ENCODE results near the gene SDK2.

The SDK2 gene

DNA sequence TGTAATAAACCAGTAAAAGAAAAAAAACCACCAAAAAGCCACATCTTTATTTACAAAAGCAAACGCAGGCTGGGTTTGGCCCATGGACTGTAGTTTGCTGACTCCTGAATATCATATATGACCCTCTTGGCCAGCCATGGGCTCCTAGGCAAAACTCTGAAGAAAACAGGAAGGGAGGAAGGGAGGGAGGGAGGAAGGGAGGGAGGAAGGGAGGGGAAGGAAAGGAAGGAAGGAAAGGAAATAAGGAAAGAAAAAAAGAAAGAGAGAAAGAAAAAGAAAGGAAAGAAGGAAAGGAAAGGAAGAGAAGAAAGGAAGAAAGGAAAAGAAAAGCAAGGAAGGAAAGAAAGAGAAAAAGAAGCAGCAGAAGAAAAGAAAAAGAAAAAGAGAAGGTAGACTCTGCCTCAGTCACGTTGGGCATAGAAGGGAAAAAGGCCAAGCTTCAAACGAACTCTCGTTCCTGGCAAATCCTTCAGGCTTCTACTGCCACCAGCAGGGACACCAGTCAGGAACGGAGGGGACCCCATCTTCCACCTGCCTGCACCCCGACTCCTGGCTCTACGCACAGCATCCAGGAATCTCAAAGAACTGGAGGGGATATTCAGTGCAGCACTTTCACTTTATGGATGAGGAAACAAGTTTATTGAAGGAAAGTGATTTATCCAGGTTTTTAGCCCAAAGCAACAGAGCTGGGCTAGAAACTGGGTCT is 354.5 kb downstream of the SDK2 start:
- no peak for DNase-seq

DNA sequence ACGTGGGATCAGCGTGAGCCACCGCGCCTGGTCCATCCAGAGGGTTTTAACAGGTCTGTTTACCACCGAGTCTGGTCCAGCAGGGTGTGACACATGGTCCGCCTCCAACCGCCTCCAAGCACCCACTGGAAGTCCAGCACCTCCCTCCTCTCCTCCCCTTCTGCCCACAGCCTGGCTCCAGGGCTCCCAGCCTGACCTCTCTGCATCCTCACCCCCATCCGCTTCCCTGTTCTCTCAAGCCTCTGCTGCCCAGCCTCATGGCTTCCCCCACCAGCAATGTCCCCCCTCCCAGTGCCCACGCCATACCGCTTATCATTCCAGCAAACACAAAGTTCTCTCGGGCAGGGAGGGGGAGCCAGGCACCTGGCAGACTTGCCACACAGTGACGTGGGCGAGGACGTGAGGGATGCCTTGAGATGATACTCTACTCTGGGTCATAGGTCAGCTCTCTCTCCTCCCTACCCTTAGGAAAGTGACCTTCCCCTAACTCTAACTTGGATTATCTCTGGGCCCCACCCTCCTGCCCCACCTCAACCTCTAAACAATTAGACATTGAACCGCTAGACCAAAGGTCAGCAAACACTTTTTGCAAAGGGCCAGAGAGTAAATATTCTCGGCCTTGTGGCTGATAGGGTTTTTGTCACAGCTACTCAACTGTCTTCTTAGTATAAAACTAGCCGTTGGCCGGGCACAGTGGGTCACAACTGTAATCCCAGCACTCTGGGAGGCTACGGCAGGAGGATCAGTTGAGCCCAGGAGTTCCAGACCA is 355.5 kb downstream of the SDK2 start:
- no peak for DNase-seq

GRCh38 chr17:73286863-73287296 is 357.4 kb downstream of the SDK2 start:
- DNase-seq: no peak

DNA sequence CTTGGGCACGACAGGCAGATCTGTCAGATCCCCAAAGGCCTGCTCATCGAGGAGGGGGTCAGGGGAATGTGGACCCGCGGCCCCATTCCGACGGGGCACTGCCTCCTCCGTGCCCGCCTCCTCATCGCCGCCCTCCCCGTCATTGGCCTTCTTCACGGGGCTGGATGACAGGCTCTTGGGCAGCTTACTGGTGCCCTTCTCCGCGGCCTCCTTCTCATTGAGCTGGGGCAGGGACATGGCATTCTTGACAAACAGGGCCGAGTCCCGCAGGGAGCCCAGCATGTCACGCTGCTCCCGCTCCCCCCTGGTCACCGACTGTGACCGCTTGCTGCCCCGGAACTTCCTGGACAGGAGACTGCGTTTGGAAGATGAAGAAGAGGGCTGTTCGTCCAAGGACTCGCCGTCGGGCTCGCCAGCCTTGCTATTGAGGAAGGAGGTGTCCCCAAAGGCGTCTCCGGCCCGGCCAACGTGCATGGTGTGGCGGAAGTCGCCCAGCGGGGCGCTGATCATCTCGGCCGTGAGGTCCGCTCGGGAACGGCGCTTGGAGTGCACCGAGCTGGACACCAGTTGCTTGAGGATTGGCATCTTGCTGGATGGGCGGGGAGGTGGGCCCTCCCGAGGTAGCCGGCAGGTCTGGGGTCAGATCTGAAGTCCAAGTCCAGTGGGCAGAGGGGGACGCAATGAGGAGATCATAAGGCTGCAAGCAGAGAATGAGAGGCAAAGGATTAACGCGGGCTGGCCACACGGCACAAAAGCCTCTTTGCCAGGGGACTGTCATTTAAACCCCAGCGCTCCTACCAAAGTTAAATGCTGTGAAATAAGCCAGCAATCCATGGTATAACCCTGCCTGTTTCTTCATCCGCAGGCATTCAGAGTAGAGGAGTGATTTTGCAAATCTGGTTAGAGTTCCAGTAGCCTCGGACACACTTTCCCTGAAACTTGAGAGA is 358.1 kb downstream of the SDK2 start:
- DNase-seq: no peak

DNA sequence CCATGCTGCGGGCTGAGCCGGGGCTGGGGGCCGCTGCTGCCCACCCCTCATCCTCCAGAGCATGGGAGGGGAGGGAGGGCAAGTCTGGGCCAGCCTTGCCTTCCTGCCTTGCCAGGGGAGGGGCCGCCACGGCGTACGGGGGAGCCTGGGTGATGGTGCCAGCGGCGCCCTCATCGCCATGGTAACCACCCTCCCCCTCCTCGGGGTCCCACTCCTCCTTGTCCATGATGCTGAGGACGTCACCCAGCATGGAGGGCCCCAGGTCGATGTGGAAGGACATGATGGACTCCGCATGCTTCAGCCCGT is 358.7 kb downstream of the SDK2 start:
- no peak for DNase-seq

DNA sequence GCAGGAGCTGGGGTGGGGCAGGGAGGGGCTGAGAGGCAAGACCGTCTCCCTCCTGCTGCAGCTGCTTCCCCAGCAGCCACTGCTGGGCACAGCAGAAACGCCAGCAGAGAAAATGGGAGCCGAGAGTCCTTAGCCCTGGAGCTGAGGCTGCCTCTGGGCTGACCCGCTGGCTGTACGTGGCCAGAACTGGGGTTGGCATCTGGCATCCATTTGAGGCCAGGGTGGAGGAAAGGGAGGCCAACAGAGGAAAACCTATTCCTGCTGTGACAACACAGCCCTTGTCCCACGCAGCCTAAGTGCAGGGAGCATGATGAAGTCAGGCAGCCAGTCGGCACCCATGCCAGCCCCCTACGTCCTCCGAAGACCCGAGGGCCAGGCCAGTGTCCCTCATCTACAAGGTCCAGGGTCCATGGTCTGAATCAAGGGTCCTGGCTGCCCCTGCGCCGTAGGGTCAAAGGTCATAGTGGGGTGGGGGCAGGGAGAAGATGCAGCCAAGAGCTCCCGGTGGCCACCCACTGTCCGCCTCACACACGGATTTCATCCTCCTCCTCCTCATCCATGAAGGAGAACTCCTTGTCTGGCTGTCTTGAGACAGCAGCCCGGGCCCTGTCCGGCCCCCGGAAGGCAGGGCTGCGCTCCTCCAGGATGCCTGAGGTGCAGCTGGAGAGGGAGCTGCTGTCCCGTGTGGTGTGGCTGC is 359.2 kb downstream of the SDK2 start:
- no peak for DNase-seq

Measured in activated CD4-positive, alpha-beta T cell treated with anti-CD3 and anti-CD28 coated beads, Interleukin-2, Interleukin-6, amounts not matched to agents 100 ng/mL and 50 ng/mL, durations not matched to agents 16 hours and 8 hours (primary cell).